Body of pancreas (tissue), 4 donors: Measurements from ENCODE around the gene ZNF135.

Experiments
- POLR2A ChIP-seq, 3 donors: fragments of 450-650 bp; IDR thresholded peaks; one replicate each; pipeline ENCODE4 v1.6.1; 2016; ENCODE audit warnings: antibody characterized with exemption in 3 of 3, mild to moderate bottlenecking in 2 of 3
- TF ChIP-seq, protein P1 (sequence below), 7 experiments: fragments of 450-650 bp in 4 of 7; fragments of 200-600 bp in 3 of 7; sonication (generic) in 3 of 7; IDR thresholded peaks; one replicate each; pipeline ENCODE4 v1.5.1; 2016 to 2019; ENCODE audit warnings: antibody characterized with exemption in 7 of 7

DNA sequence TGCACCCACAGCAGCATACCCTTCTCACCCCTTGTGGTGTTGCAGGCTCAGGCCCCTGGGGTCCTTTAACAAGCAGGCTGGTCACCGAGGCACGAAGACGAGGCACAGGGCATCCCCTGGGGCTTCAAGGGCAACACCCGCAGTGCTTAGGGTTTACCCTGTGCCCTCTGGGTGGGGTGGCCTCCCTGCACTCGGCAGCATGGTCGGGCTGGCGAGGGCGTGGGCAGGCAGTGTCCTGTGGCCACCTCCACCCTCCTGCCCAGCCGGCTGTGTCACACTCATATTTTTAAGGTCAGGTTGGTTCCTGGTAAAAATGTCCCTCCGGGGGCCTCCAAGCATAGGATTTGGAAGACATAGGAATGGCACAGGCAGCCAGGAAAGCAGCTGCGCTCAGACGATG lies 11.4 kb upstream of the ZNF135 start:
- TF ChIP-seq, protein P1, sequence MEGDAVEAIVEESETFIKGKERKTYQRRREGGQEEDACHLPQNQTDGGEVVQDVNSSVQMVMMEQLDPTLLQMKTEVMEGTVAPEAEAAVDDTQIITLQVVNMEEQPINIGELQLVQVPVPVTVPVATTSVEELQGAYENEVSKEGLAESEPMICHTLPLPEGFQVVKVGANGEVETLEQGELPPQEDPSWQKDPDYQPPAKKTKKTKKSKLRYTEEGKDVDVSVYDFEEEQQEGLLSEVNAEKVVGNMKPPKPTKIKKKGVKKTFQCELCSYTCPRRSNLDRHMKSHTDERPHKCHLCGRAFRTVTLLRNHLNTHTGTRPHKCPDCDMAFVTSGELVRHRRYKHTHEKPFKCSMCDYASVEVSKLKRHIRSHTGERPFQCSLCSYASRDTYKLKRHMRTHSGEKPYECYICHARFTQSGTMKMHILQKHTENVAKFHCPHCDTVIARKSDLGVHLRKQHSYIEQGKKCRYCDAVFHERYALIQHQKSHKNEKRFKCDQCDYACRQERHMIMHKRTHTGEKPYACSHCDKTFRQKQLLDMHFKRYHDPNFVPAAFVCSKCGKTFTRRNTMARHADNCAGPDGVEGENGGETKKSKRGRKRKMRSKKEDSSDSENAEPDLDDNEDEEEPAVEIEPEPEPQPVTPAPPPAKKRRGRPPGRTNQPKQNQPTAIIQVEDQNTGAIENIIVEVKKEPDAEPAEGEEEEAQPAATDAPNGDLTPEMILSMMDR (IDR thresholded peaks at IDR 0.05), result no peak
- TF ChIP-seq POLR2A (IDR thresholded peaks at IDR 0.05), result no peak
